ENCODE measurements around the gene PLCB1. TPM values are rescaled to one million over a fixed set of nuclear protein-coding genes. Genes with fewer than 3 reads are reported as not detected.

PLCB1 gene
- total and polyA plus RNA-seq, 2 donors (not counting 3 experiments of a cell fraction or from before 2014, with no cell fraction given), result 10.2 to 53.4 TPM

DNA sequence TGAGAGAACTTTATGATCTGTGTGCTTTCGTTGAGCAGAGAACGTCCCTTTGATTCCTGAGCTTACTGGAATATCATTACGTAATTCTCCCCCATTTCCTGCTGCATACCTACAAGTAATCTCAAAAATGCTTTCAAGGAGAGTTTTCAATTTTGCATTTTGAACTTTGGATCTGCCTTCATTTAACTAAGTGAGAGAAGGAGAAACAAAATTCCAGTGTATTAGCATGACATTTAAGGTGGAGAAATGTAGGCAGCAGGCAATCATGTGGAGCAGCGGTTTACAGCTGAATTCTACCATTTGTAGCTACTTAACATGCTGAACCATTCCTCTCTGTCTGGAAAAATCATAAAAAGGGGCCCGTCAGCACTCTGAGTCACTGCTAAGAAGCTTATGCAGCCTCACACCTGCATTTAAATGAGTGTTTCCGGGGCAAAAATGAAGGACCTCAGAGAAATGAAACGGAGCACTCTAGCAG lies 451.5 kb downstream of the PLCB1 start:
- POLR2A ChIA-PET, result no interaction called here
- Histone ChIP-seq H3K36me3 (ENCODE audit: control insufficient read depth in 2 of 2, extremely low read depth in 1 of 2, insufficient read depth in 2 of 2, low read length in 2 of 2) (no peaks in the 10 kb centered on the region), H3K4me1 (ENCODE audit: control insufficient read depth, extremely low read depth, insufficient read depth, low read length) (peaks cover 19% of the 10 kb centered on the region), H3K9me1 (replicated peaks; ENCODE audit: control insufficient read depth, extremely low read depth, insufficient read depth, low read length) (no peaks in the 10 kb centered on the region), H3K27ac (ENCODE audit: insufficient read depth, low read depth, low read length) (no peak overlapping the region), H4K20me1 (replicated peaks; ENCODE audit: control insufficient read depth, extremely low read depth, insufficient read depth, low read length) (no peaks in the 10 kb centered on the region), H3K4me3 (replicated peaks in 1 of 3; ENCODE audit: insufficient read depth in 1 of 3, low read depth in 1 of 3, low read length in 3 of 3) (no peak overlapping the region), H3K9me3 (replicated peaks; ENCODE audit: control insufficient read depth, insufficient read depth, low read length) (no peaks in the 10 kb centered on the region), H3K4me2 (ENCODE audit: insufficient read depth, low read length) (no peak overlapping the region), H3K27me3 (ENCODE audit: control insufficient read depth in 2 of 2, insufficient read depth in 2 of 2, low read length in 2 of 2) (no peaks in the 10 kb centered on the region), H3K9ac (replicated peaks; ENCODE audit: extremely low read depth, insufficient read depth, low read length) (no peak overlapping the region), H2AFZ (ENCODE audit: low read depth, low read length) (no peak overlapping the region), H3K79me2 (ENCODE audit: control insufficient read depth, insufficient read depth, low read length) (no peaks in the 10 kb centered on the region)
- intact Hi-C loops (cut with micrococcal nuclease), result no loop called here
- BruUV-seq (replicated peaks), result no TSS peak
- CTCF ChIA-PET, result no interaction called here
- dilution Hi-C loops (cut with MboI; ENCODE audit: extremely low pct_ligation_motif_present, low sequenced_read_pairs), result no loop called here
- TF ChIP-seq MYC (IDR thresholded peaks at IDR 0.05; ENCODE audit: low read depth, low read length) (no peak), JUN (IDR thresholded peaks at IDR 0.05; ENCODE audit: borderline replicate concordance, insufficient read depth, insufficient read length, low read depth) (no peak), GATA2 (IDR thresholded peaks at IDR 0.05; ENCODE audit: insufficient read depth, insufficient read length, low read depth, low read length) (no peak), POLR2A (IDR thresholded peaks at IDR 0.05; ENCODE audit: low read depth, low read length) (no peak)
- DNase-seq (ENCODE audit: low read depth, low spot score) (no peak), FAIRE-seq (no peak)

GRCh38 chr20:8587251-8587650 lies 455.2 kb downstream of the PLCB1 start:
- POLR2A ChIA-PET, result no interaction called here
- Histone ChIP-seq H4K20me1 (replicated peaks; ENCODE audit: control insufficient read depth, extremely low read depth, insufficient read depth, low read length) (no peaks in the 10 kb centered on the region), H3K9me3 (replicated peaks; ENCODE audit: control insufficient read depth, insufficient read depth, low read length) (no peaks in the 10 kb centered on the region), H3K27ac (ENCODE audit: insufficient read depth, low read depth, low read length) (peak overlapping the region; percentile 76), H3K79me2 (ENCODE audit: control insufficient read depth, insufficient read depth, low read length) (no peaks in the 10 kb centered on the region), H3K27me3 (ENCODE audit: control insufficient read depth in 2 of 2, insufficient read depth in 2 of 2, low read length in 2 of 2) (no peaks in the 10 kb centered on the region), H2AFZ (ENCODE audit: low read depth, low read length) (no peak overlapping the region), H3K4me1 (ENCODE audit: control insufficient read depth, extremely low read depth, insufficient read depth, low read length) (peaks cover 36% of the 10 kb centered on the region), H3K36me3 (ENCODE audit: control insufficient read depth in 2 of 2, extremely low read depth in 1 of 2, insufficient read depth in 2 of 2, low read length in 2 of 2) (no peaks in the 10 kb centered on the region), H3K4me2 (ENCODE audit: insufficient read depth, low read length) (peak overlapping the region; percentile 62), H3K9ac (replicated peaks; ENCODE audit: extremely low read depth, insufficient read depth, low read length) (peak overlapping the region; percentile 48), H3K9me1 (replicated peaks; ENCODE audit: control insufficient read depth, extremely low read depth, insufficient read depth, low read length) (no peaks in the 10 kb centered on the region), H3K4me3 (replicated peaks in 1 of 3; ENCODE audit: insufficient read depth in 1 of 3, low read depth in 1 of 3, low read length in 3 of 3) (no peak overlapping the region)
- DNase-seq (ENCODE audit: low read depth, low spot score) (peak; percentile 81), FAIRE-seq (peak; percentile 64)
- dilution Hi-C loops (cut with MboI; ENCODE audit: extremely low pct_ligation_motif_present, low sequenced_read_pairs), result no loop called here
- peak; percentile 38 for TF ChIP-seq JUN (IDR thresholded peaks at IDR 0.05; ENCODE audit: borderline replicate concordance, insufficient read depth, insufficient read length, low read depth)
- TF ChIP-seq GATA2 (IDR thresholded peaks at IDR 0.05; ENCODE audit: insufficient read depth, insufficient read length, low read depth, low read length), result no peak
- intact Hi-C loops (cut with micrococcal nuclease), result loop anchor here (5.0 kb wide), 1 partner anchor 40 kb away; no protein-coding TSS in a partner anchor
- no TSS peak for BruUV-seq (replicated peaks)
- CTCF ChIA-PET, result interaction anchor here (0.7 kb wide), 1 partner anchor 41 kb away, joined by 3 read pairs; no protein-coding TSS in a partner anchor
